ENCODE measurements around the gene IL32. TPM values are rescaled to one million over a fixed set of nuclear protein-coding genes. Genes with fewer than 3 reads are reported as not detected.

IL32 gene
- polyA plus RNA-seq, 3 donors, result 0.53 to 8.0 (median 5.6) TPM

GRCh38 chr16:3032624-3033023 is 32.8 kb upstream of the IL32 start:
- peaks cover 74 to 93% (median 91%) of the 10 kb centered on the region in 3 donors for H3K27me3 Mint-ChIP-seq (ENCODE audit: low read depth in 3 of 3)
- peaks cover 3 to 48% (median 21%) of the 10 kb centered on the region in 7 donors for H3K9me3 Mint-ChIP-seq
- Histone ChIP-seq H3K27me3 (ENCODE audit: control insufficient read depth in 2 of 2, insufficient read depth in 2 of 2, low read length in 2 of 2) (peaks cover 48 to 90% of the 10 kb centered on the region in 2 donors), H4K20me1 (ENCODE audit: insufficient read depth, low read length) (peaks cover 13% of the 10 kb centered on the region), H2AFZ (ENCODE audit: insufficient read depth, low read depth, low read length, poor library complexity, severe bottlenecking) (no peak overlapping the region), H3K79me2 (ENCODE audit: insufficient read depth, low read length) (no peaks in the 10 kb centered on the region), H3K4me2 (replicated peaks; ENCODE audit: extremely low read depth, low read length, poor library complexity, severe bottlenecking) (no peak overlapping the region), H3K4me3 (replicated peaks in 1 of 3; ENCODE audit: low read depth in 2 of 3, low read length in 3 of 3) (no peak overlapping the region), H3K9me3 (replicated peaks in 1 of 2; ENCODE audit: control insufficient read depth in 1 of 2, insufficient read depth in 1 of 2, low read length in 2 of 2) (peaks cover 0 to 22% of the 10 kb centered on the region in 2 donors), H3K9ac (ENCODE audit: insufficient read depth, low read length, poor library complexity, severe bottlenecking) (no peak overlapping the region), H3K36me3 (replicated peaks in 1 of 2; ENCODE audit: control insufficient read depth in 1 of 2, insufficient read depth in 2 of 2, low read length in 2 of 2) (no peaks in the 10 kb centered on the region), H3K4me1 (ENCODE audit: control insufficient read depth in 1 of 2, insufficient read depth in 2 of 2, low read length in 2 of 2) (peaks cover 23 to 42% of the 10 kb centered on the region in 2 donors), H3K27ac (ENCODE audit: low read depth in 1 of 2, low read length in 2 of 2) (no peak overlapping the region)
- TF ChIP-seq CTCF (IDR thresholded peaks at IDR 0.05), result no peak
- H3K27ac Mint-ChIP-seq, result no peak overlapping the region
- DNase-seq, result no peak
- intact Hi-C loops (cut with micrococcal nuclease), result loop anchor here in 1 of 2 donors (5.0 kb wide), 1 partner anchor 35 kb away; no protein-coding TSS in a partner anchor
- peak overlapping the region in 1 of 2 donors; percentile 82 for H3K4me3 Mint-ChIP-seq
- H3K4me1 Mint-ChIP-seq, result peaks cover 37% of the 10 kb centered on the region
- H3K36me3 Mint-ChIP-seq, result peaks cover 11 to 23% of the 10 kb centered on the region in 2 donors
- 31% methylated on average over 7 of the region's 7 CpGs for WGBS (ENCODE audit: insufficient coverage)

- Mint-ChIP-seq H3K4me3 (peak overlapping the region in 1 of 2 donors; percentile 88), H3K27me3 (ENCODE audit: low read depth in 3 of 3) (peaks cover 74 to 98% (median 93%) of the 10 kb centered on the region in 3 donors), H3K27ac (no peak overlapping the region), H3K36me3 (peaks cover 8 to 15% of the 10 kb centered on the region in 2 donors), H3K9me3 (peaks cover 3 to 39% (median 14%) of the 10 kb centered on the region in 7 donors), H3K4me1 (peaks cover 17% of the 10 kb centered on the region)
- Histone ChIP-seq H3K27ac (ENCODE audit: low read depth in 1 of 2, low read length in 2 of 2) (no peak overlapping the region), H3K4me2 (replicated peaks; ENCODE audit: extremely low read depth, low read length, poor library complexity, severe bottlenecking) (no peak overlapping the region), H3K4me1 (ENCODE audit: control insufficient read depth in 1 of 2, insufficient read depth in 2 of 2, low read length in 2 of 2) (peaks cover 7 to 17% of the 10 kb centered on the region in 2 donors), H3K4me3 (replicated peaks in 1 of 3; ENCODE audit: low read depth in 2 of 3, low read length in 3 of 3) (no peak overlapping the region), H2AFZ (ENCODE audit: insufficient read depth, low read depth, low read length, poor library complexity, severe bottlenecking) (no peak overlapping the region), H3K27me3 (ENCODE audit: control insufficient read depth in 2 of 2, insufficient read depth in 2 of 2, low read length in 2 of 2) (peaks cover 45 to 96% of the 10 kb centered on the region in 2 donors), H3K36me3 (replicated peaks in 1 of 2; ENCODE audit: control insufficient read depth in 1 of 2, insufficient read depth in 2 of 2, low read length in 2 of 2) (no peaks in the 10 kb centered on the region), H3K79me2 (ENCODE audit: insufficient read depth, low read length) (no peaks in the 10 kb centered on the region), H3K9ac (ENCODE audit: insufficient read depth, low read length, poor library complexity, severe bottlenecking) (no peak overlapping the region), H4K20me1 (ENCODE audit: insufficient read depth, low read length) (no peaks in the 10 kb centered on the region), H3K9me3 (replicated peaks in 1 of 2; ENCODE audit: control insufficient read depth in 1 of 2, insufficient read depth in 1 of 2, low read length in 2 of 2) (peaks cover 0 to 24% of the 10 kb centered on the region in 2 donors)
- intact Hi-C loops (cut with micrococcal nuclease), result no loop called here
- no peak for TF ChIP-seq CTCF (IDR thresholded peaks at IDR 0.05)
- DNase-seq, result no peak
- 23% methylated on average over 19 of the region's 19 CpGs for WGBS (ENCODE audit: insufficient coverage)
These were observed 30.0 kb upstream of the IL32 start for GRCh38 chr16:3035289-3035971.
